ENCODE results near the gene MYO1H.
A peak's percentile ranks its signal among the peaks of the same experiment; 100 is the strongest.
"Not testable (repeated sequence)": the region's sequence is repeated elsewhere in the genome, so short reads cannot be mapped to it uniquely, and the experiment has no call there.

Gene MYO1H

DNA sequence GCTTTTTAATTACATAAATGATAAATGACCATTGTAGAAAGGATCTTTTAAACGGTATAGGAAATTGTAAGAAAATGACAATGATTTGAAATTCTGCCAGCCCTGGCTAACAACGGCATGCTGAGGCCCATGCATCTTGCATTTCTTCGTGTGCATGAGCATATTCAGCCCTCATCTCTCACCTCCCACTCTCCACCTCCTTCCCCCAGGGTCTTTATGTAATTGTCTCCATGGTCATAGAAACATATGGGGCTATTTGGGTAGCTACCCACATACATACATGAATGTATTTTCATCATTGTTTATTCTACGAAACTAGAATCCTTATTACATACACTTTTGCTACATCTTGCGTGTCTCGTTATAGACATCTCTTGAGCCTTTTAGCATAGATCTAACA is 4.5 kb downstream of the MYO1H start:
- DNase-seq: no peak

GRCh38 chr12:109356577-109356976 is 8.9 kb downstream of the MYO1H start:
- DNase-seq: no peak

DNA sequence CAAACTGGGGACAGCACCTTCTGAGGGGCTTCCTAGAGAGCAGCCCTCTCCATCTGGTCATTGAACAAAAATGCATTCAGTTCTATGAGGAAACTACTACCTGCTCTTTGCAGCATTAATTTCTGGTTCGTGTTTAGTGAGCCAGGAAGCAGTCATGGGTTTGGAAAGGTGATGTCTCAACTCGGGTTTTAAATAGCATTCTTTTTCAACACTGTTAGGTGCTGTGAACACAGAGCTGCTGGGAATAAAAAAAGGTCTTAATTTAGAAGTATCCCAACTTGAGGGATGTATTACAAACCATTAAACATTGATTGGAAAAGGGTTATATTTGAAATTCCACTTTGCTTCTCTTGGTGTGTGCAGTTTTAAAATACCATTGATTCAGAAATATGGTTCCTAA is 9.3 kb downstream of the MYO1H start:
- DNase-seq: no peak

GRCh38 chr12:109358154-109358869 is 10.6 kb downstream of the MYO1H start:
- DNase-seq: no peak

DNA sequence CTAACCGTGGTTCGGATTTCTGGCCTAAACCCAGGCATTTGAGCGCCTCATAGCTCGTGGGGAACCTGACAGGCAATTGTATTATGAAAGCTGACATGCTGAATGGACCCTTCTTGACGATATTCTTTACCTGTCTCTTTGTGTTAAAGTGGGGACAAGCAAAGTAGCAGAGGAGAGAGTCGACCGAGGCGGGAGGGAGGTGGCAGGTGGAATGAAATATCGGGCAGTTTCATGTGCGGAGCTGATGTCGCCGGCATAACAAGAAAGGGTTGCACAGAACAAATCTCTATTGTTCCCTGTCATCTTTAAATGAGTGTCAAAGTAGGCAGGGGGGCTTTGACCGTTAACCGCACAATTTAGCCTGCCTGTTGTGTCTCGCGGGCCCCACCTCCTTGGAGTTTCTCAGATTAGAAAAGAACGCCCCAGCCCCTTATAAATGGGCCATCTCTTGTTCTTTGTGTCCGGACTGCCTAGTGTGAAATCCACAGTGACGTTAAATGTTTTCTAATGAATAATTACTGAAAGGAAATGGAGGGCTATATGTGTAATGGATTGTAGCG is 11.5 kb downstream of the MYO1H start:
- DNase-seq: no peak

DNA sequence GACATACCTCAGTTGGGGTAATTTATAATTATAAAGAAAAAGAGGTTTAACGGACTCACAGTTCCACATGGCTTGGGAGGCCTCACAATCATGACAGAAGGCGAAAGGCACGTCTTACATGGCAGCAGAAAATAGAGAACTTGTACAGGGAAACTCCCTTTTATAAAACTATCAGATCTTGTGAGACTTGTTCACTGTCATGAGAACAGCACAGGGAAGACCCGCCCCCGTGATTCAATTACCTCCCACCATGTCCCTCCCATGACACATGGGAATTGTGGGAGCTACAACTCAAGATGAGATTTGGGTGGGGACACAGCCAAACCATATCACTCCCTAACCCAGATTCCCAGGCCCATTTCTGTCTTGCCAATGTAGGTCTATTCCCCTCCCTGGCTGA is 22.1 kb downstream of the MYO1H start:
- DNase-seq: no peak

GRCh38 chr12:109377139-109377685 is 29.5 kb downstream of the MYO1H start:
- DNase-seq: no peak

GRCh38 chr12:109378569-109378968 is 30.9 kb downstream of the MYO1H start:
- no peak for DNase-seq

DNA sequence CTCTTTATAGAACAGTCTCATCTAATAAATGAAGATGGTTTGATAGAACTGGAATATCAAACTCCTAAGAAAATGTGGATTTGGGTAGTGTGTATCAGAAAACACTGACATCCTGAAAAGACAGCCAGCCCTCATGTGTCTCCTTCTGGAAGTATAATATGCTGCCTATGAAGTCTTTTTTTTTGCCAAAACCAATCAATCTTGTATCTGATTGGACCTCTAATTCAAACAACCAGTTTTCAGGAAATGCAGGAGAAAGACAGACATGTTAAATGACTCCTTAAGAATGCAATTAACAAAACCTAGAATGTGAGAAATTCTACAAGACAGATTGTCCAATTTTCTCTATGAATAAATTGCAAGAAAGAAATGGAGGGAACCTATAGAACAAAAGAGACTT is 34.3 kb downstream of the MYO1H start:
- no peak for DNase-seq

DNA sequence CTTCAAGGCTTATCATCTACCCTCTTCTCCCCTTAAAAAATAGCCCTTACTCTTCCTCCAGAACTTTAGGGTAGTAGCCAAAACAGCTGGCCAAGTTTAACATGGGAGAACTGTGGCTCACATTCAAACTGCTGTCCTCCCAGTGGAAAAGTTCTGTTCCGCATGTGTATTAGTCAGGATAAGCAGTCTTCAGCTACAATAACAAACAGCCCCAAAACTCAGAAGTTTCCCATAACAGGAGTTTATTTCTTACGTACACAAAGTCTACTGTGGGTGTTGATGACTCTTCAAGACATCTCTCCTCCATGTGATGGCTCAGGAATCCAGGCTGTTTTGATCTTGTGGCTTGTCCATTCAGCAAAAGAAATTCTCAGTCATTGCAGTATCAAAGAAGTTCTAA is 35.5 kb downstream of the MYO1H start:
- no peak for DNase-seq

GRCh38 chr12:109385339-109386058 is 37.8 kb downstream of the MYO1H start:
- DNase-seq: no peak

GRCh38 chr12:109386059-109386433 is 38.3 kb downstream of the MYO1H start:
- DNase-seq: no peak

DNA sequence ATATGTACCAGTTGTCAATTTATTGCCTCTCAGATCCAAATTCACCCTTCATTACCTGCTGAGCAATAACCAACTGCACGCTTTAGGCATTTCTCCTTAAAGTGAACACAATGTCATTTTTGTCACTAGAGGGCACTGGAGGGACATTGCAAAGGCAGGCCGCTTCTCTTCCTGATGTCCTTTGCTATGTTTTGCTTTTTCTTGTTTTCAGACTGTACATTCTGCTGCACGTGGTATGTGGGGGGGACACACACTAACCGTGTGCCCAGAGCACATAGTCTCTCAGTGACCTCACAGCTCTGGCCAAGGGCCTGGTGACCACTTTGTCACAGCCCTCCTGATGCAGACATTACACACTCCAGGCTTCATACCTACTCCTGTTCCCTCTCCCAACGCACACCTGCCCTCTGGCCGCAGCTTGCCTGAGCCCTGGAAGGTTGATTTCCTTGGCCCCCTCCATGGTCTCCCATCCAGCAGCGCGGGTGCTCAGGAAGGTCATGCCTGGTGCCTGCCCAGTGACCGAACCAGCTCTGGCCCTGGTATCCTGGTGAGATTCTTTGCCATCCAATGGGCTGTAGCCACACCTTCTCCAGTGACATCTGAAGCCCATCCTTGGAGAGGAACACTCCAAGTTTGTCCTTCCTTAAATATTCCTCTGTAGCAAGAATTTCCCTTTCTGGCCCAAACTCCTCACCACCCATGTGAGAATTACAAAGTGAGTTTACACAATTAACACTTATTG is 39.9 kb downstream of the MYO1H start:
- DNase-seq: no peak

- no peak for DNase-seq
Measured at GRCh38 chr12:109388167-109388563, 40.5 kb downstream of the MYO1H start.

DNA sequence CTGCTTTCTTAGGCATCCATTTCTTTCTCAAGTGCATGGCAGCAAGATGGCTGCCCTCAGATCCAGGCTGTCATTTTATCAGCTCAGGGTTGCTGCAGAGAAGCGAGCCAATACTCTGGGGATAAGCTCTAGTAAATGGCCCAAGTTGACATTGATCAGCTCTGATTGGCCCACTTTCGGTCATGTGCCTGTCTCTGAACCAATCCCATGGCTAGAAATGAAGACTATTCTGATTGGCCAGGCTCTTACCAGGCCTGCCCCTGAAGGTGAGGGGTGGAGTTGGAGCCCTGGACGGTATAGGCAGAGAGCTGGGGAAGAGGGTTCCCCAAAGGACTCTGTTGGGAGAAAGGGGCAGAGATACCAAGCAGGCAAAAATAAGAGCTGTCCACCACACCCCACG is 41.4 kb downstream of the MYO1H start:
- DNase-seq: no peak

DNA sequence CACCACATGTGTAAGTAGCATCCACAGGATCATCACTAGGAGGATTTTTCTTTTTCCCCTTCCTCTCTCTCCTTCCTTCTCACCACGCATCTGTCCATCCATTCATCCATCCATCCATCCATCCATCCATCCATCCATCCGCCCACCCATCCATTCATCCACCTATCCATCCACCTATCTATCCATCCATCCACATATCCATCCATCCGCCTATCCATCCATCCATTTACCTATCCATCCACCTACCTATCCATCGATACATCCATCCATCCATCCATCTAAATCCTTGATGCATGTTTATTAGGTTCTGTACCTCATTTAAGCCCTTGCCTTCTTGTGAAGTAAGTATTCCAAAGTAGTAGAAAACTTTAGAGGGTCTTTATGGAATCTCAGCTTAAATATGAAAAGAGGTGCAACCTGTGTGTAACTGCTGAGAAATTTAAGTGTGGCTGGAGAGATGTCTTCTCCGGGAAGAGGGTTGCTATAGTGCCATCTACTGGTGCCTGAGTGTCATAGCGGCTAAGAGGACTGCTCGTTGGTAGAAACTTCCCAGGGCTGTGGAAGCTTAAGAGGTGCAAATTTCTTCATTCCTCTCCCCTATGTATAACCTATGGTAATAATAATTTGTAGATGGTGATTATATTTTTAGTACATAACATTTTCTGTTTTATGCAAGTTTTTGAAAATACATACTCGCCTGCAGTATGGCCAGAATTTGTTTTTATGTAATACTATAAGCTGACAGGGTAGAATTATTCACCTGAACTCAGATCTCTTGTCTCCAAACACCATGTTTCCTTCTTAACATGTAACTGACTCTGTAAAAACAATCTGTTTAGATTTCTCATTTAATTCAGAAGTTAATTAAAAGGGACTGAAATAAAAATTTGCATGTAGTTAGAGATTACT is 46.0 kb downstream of the MYO1H start:
- DNase-seq: peak; percentile 34

- DNase-seq: no peak
Measured at GRCh38 chr12:109394891-109395290, 47.2 kb downstream of the MYO1H start.

GRCh38 chr12:109404841-109405240 is 57.1 kb downstream of the MYO1H start:
- not testable (repeated sequence) for DNase-seq

- DNase-seq: not testable (repeated sequence)
Measured at GRCh38 chr12:109406147-109406546, 58.4 kb downstream of the MYO1H start.

- no peak for DNase-seq
Measured at GRCh38 chr12:109418848-109419480, 71.3 kb downstream of the MYO1H start.

GRCh38 chr12:109421355-109422087 is 73.8 kb downstream of the MYO1H start:
- no peak for DNase-seq

All from right hindlimb (tissue), 1 donor.